ENCODE measurements around the gene DOCK2.

The DOCK2 gene

GRCh38 chr5:169837686-169838085 lies 200.6 kb downstream of the DOCK2 start:
- Histone ChIP-seq H3K79me2 (ENCODE audit: insufficient read depth, low read length) (no peaks in the 10 kb centered on the region), H2AFZ (ENCODE audit: low read depth, low read length) (no peak overlapping the region), H3K36me3 (ENCODE audit: insufficient read depth, low read length) (peaks cover 64% of the 10 kb centered on the region), H3K4me3 (ENCODE audit: low read depth in 1 of 2, low read length in 2 of 2) (no peak overlapping the region), H3K9ac (ENCODE audit: low read depth, low read length) (no peak overlapping the region), H3K4me2 (ENCODE audit: insufficient read depth, low read length) (no peak overlapping the region), H3K27ac (ENCODE audit: low read length) (no peak overlapping the region), H3K4me1 (ENCODE audit: insufficient read depth, low read length) (no peaks in the 10 kb centered on the region), H3K27me3 (ENCODE audit: insufficient read depth, low read length, poor library complexity) (no peaks in the 10 kb centered on the region), H3K9me3 (ENCODE audit: insufficient read depth, low read length, severe bottlenecking) (no peaks in the 10 kb centered on the region), H4K20me1 (ENCODE audit: insufficient read depth, low read length) (no peaks in the 10 kb centered on the region)
- DNase-seq (no peak), ATAC-seq (ENCODE audit: insufficient read depth, low read depth) (no peak)
- TF ChIP-seq CTCF (IDR thresholded peaks at IDR 0.05; ENCODE audit: borderline replicate concordance, extremely low read depth, low read length, poor library complexity, severe bottlenecking): no peak
- no peak for TF ChIP-seq EZH2 (IDR thresholded peaks at IDR 0.05; ENCODE audit: borderline replicate concordance, low read depth, low read length, severe bottlenecking)

- no peak for DNase-seq
- Histone ChIP-seq H3K9ac (ENCODE audit: low read depth, low read length) (no peak overlapping the region), H3K36me3 (ENCODE audit: insufficient read depth, low read length) (peaks cover 66% of the 10 kb centered on the region), H3K27me3 (ENCODE audit: insufficient read depth, low read length, poor library complexity) (no peaks in the 10 kb centered on the region), H3K4me1 (ENCODE audit: insufficient read depth, low read length) (no peaks in the 10 kb centered on the region), H3K4me3 (ENCODE audit: low read depth in 1 of 2, low read length in 2 of 2) (no peak overlapping the region), H3K9me3 (ENCODE audit: insufficient read depth, low read length, severe bottlenecking) (no peaks in the 10 kb centered on the region), H3K4me2 (ENCODE audit: insufficient read depth, low read length) (no peak overlapping the region), H4K20me1 (ENCODE audit: insufficient read depth, low read length) (no peaks in the 10 kb centered on the region), H2AFZ (ENCODE audit: low read depth, low read length) (no peak overlapping the region), H3K27ac (ENCODE audit: low read length) (no peak overlapping the region), H3K79me2 (ENCODE audit: insufficient read depth, low read length) (no peaks in the 10 kb centered on the region)
- ATAC-seq (ENCODE audit: insufficient read depth, low read depth): no peak
- TF ChIP-seq EZH2 (IDR thresholded peaks at IDR 0.05; ENCODE audit: borderline replicate concordance, low read depth, low read length, severe bottlenecking) (no peak), CTCF (IDR thresholded peaks at IDR 0.05; ENCODE audit: borderline replicate concordance, extremely low read depth, low read length, poor library complexity, severe bottlenecking) (no peak)
Measured at GRCh38 chr5:169838688-169839087, 201.6 kb downstream of the DOCK2 start.

GRCh38 chr5:169840405-169840804 lies 203.3 kb downstream of the DOCK2 start:
- Histone ChIP-seq H3K4me2 (ENCODE audit: insufficient read depth, low read length) (no peak overlapping the region), H3K27ac (ENCODE audit: low read length) (no peak overlapping the region), H3K9ac (ENCODE audit: low read depth, low read length) (no peak overlapping the region), H2AFZ (ENCODE audit: low read depth, low read length) (no peak overlapping the region), H3K4me3 (ENCODE audit: low read depth in 1 of 2, low read length in 2 of 2) (no peak overlapping the region), H3K27me3 (ENCODE audit: insufficient read depth, low read length, poor library complexity) (no peaks in the 10 kb centered on the region), H4K20me1 (ENCODE audit: insufficient read depth, low read length) (no peaks in the 10 kb centered on the region), H3K4me1 (ENCODE audit: insufficient read depth, low read length) (no peaks in the 10 kb centered on the region), H3K79me2 (ENCODE audit: insufficient read depth, low read length) (no peaks in the 10 kb centered on the region), H3K9me3 (ENCODE audit: insufficient read depth, low read length, severe bottlenecking) (no peaks in the 10 kb centered on the region), H3K36me3 (ENCODE audit: insufficient read depth, low read length) (peaks cover 79% of the 10 kb centered on the region)
- ATAC-seq (ENCODE audit: insufficient read depth, low read depth) (no peak), DNase-seq (no peak)
- TF ChIP-seq CTCF (IDR thresholded peaks at IDR 0.05; ENCODE audit: borderline replicate concordance, extremely low read depth, low read length, poor library complexity, severe bottlenecking) (no peak), EZH2 (IDR thresholded peaks at IDR 0.05; ENCODE audit: borderline replicate concordance, low read depth, low read length, severe bottlenecking) (no peak)

- Histone ChIP-seq H3K9ac (ENCODE audit: low read depth, low read length) (no peak overlapping the region), H3K36me3 (ENCODE audit: insufficient read depth, low read length) (peaks cover 89% of the 10 kb centered on the region), H3K79me2 (ENCODE audit: insufficient read depth, low read length) (no peaks in the 10 kb centered on the region), H3K27ac (ENCODE audit: low read length) (no peak overlapping the region; the same call in 1 of the 2 replicates), H3K4me1 (ENCODE audit: insufficient read depth, low read length) (no peaks in the 10 kb centered on the region), H3K27me3 (ENCODE audit: insufficient read depth, low read length, poor library complexity) (no peaks in the 10 kb centered on the region), H2AFZ (ENCODE audit: low read depth, low read length) (no peak overlapping the region), H3K4me3 (ENCODE audit: low read depth in 1 of 2, low read length in 2 of 2) (no peak overlapping the region), H3K4me2 (ENCODE audit: insufficient read depth, low read length) (no peak overlapping the region), H4K20me1 (ENCODE audit: insufficient read depth, low read length) (no peaks in the 10 kb centered on the region), H3K9me3 (ENCODE audit: insufficient read depth, low read length, severe bottlenecking) (no peaks in the 10 kb centered on the region)
- TF ChIP-seq EZH2 (IDR thresholded peaks at IDR 0.05; ENCODE audit: borderline replicate concordance, low read depth, low read length, severe bottlenecking): no peak
- TF ChIP-seq CTCF (IDR thresholded peaks at IDR 0.05; ENCODE audit: borderline replicate concordance, extremely low read depth, low read length, poor library complexity, severe bottlenecking): no peak
- no peak for ATAC-seq (ENCODE audit: insufficient read depth, low read depth)
- DNase-seq: no peak
Measured at GRCh38 chr5:169842699-169843098, 205.6 kb downstream of the DOCK2 start.
